GM18502 (cell line): ENCODE results near the gene IFITM2.
A peak's percentile ranks its signal among the peaks of the same experiment; 100 is the strongest.
"Not testable (repeated sequence)": the region's sequence is repeated elsewhere in the genome, so short reads cannot be mapped to it uniquely, and the experiment has no call there.

Source experiments
- ATAC-seq: cut with Tn5 transposase; IDR thresholded peaks from one replicate; pipeline ENCODE4 v1.9.1; 2021; ENCODE audit warnings: mild to moderate bottlenecking; ENCODE audit not compliant: unreplicated experiment, poor library complexity

Gene IFITM2

DNA sequence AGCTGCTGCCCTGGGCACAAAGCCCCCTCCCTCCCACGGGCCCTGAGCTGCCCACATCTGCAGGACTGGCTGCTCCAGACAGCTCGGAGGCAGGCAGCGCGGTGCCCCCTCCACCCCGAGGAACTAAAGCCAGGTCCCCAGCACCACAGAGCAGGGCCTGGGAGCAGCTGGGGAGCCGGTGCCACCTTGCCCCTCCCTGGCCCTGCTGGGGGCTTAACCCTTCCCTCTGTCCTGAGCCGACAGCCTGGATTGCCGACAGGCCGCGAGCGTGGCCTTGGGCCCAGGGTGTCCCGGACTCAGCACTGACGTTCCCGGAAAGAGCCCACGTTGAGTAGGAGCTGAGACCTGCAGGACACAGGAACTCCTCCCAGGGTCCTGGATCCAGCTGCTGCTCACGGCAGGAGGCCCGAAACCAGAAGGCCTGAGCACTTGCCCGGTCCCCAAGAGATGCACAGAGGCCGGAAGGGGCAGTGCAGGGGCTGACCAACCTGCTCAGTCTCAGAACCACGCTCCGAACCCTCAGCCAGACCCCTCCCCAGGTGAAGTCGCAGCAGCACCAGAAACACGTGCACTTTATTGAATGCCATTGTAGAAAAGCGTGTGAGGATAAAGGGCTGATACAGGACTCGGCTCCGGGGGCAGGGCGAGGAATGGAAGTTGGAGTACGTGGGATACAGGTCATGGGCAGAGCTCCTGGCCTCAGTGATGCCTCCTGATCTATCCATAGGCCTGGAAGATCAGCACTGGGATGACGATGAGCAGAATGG is 11.7 kb downstream of the IFITM2 start:
- not testable (repeated sequence) for ATAC-seq

DNA sequence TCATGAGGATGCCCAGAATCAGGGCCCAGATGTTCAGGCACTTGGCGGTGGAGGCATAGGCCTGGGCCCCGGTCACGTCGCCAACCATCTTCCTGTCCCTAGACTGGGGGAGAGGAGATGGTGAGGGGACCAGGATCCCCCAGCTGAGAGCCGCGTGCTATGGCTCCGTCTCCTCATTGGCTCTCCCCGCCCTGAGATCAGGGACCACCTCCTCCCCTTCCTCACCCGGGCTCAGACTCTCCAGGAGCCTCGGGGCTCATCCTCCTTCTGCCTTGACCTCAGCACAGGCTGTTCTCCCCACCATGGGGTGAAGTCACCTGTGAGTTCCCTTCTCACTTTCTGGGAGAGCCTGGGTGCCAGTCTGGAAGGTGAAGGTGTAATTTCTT is 12.3 kb downstream of the IFITM2 start:
- ATAC-seq = not testable (repeated sequence)

- ATAC-seq = no peak
These were observed 16.5 kb downstream of the IFITM2 start for GRCh38 chr11:324156-324555.

DNA sequence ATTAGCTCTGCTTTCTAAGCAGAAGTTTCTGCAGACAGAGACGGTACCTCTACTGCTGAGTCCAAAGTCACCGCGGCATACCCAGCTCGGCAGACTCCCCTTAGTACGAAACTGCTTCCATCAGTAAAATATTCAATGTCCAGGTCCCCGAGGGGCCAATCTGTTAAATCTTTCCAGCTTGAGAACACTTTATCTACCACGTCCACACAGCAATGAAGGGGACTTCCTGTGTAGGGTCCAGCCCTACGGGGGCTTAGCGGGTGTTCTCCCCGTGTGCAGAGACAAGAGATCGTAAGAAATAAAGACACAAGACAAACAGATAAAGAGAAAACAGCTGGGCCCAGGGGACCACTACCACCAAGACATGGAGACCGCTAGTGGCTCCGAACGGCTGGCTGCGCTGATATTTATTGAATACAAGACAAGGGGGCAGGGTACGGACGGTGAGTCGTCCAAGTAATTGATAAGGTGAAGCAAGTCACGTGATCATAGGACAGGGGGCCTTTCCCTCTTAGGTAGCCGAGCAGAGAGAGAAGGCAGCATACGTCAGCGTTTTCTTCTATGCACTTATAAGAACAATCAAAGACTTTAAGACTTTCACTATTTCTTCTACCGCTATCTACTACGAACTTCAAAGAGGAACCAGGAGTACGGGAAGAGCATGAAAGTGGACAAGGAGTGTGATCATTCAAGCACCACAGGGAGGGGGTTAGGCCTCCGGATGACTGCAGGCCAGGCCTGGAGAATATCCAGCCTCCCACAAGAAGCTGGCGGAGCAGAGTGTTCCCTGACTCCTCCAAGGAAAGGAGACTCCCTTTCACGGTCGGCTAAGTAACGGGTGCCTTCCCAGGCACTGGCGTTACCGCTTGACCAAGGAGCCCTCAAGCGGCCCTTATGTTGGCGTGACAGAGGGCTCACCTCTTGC is 17.2 kb downstream of the IFITM2 start:
- ATAC-seq = not testable (repeated sequence)

- ATAC-seq = no peak
These were observed 18.4 kb downstream of the IFITM2 start for GRCh38 chr11:325796-326591.

GRCh38 chr11:326592-326841 is 18.9 kb downstream of the IFITM2 start:
- ATAC-seq = no peak

DNA sequence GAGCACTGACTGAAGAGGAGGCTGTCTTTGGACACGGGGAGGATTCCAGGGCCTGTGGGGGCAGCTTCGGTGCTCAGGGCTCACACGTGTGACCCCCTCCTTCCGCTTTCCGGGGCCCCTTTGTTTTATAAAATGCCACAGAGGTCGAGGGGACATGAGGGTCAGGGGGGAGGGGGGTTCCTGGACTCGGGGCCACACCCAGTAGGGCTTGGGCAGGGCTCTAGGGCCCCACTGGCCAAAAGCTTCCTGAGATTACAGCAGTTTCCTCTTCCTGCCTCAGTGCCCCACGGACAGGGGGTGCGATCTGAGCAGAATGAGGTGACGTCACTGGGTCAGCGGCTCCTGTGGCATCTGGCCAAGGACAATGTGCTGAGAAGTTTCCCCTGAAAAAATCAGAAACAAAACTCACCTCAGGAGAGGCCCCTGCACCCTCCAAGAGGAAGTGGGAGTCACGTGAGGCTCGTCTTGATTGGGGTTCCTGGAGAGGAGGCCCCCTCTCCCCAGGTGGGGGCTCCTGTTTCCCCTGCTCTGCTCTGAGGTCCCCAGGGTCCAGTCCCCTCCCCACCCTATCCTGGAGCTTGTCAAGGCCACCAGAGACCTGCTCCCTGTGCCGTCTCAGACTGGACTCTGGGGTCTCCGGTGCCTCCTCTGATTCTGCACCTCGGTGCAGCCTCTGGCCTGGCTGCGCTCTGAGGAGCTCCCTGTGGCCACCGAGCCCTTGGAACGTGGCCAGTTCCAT is 19.4 kb downstream of the IFITM2 start:
- ATAC-seq = peak; percentile 74

- no peak for ATAC-seq
These were observed 19.9 kb downstream of the IFITM2 start for GRCh38 chr11:327581-327923.

DNA sequence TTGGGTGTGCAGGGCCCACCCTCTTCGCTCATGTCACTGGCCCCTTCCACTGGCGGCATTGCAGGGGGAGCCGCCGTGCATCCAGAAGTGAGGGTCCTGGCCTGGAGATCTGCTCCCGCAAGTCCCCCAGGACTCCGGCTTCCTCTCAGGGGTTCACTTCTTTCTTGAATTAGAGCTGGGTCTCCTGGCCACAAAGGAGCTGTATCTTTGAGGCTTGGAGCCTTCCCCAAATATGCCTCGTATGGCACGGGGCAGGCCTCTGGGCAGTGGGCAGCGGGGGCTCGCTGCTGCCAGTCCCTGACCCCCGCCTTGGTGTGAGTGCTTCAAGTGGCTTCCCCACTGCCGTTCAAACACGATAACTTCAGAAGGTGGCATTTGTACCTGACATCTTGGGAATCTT is 20.4 kb downstream of the IFITM2 start:
- no peak for ATAC-seq

DNA sequence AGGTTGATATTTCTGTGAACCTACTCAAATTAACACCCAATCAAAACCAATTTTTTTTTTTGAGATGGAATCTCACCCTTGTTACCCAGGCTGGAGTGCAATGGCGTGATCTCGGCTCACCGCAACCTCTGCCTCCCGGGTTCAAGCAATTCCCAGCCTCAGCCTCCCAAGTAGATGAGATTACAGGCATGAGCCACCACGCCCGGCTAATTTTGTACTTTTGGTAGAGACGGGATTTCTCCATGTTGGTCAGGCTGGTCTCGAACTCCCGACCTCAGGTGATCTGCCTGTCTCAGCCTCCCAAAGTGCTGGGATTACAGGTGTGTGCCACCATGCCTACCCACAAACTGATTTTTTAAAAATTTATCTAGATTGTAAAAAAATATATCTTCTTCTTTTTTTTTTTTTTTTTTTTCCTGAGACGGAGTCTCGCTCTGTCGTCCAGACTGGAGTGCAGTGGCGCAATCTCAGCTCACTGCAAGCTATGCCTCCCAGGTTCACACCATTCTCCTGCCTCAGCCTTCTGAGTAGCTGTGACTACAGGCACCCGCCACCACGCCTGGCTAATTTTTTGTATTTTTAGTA is 21.0 kb downstream of the IFITM2 start:
- not testable (repeated sequence) for ATAC-seq

GRCh38 chr11:329886-330253 is 22.3 kb downstream of the IFITM2 start:
- ATAC-seq = no peak

GRCh38 chr11:330307-330693 is 22.7 kb downstream of the IFITM2 start:
- ATAC-seq = no peak

GRCh38 chr11:330694-331357 is 23.2 kb downstream of the IFITM2 start:
- no peak for ATAC-seq

- no peak for ATAC-seq
These were observed 23.9 kb downstream of the IFITM2 start for GRCh38 chr11:331358-332060.

GRCh38 chr11:332651-333480 is 25.2 kb downstream of the IFITM2 start:
- no peak for ATAC-seq

DNA sequence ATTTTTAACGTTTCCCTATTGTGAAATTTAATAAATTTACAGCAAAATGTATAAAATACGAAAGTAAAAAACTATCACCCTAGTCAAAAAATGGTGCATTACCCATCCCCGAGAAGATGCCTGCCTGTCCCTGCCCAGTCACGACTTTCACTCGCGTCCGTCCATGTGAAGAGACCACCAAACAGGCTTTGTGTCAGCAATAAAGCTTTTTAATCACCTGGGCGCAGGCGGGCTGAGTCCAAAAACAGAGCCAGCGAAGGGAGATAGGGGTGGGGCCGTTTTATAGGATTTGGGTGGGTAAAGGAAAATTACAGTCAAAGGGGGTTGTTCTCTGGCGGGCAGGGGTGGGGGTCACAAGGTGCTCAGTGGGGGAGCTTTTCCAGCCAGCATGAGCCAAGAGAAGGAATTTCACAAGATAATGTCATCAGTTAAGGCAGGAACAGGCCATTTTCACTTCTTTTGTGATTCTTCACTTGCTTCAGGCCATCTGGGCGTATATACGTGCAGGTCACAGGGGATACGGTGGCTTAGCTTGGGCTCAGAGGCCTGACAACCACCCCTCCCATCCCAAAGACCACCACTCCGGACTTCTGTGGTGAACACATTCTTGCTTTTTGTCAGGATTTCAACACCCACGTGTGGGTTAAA is 26.1 kb downstream of the IFITM2 start:
- not testable (repeated sequence) for ATAC-seq

DNA sequence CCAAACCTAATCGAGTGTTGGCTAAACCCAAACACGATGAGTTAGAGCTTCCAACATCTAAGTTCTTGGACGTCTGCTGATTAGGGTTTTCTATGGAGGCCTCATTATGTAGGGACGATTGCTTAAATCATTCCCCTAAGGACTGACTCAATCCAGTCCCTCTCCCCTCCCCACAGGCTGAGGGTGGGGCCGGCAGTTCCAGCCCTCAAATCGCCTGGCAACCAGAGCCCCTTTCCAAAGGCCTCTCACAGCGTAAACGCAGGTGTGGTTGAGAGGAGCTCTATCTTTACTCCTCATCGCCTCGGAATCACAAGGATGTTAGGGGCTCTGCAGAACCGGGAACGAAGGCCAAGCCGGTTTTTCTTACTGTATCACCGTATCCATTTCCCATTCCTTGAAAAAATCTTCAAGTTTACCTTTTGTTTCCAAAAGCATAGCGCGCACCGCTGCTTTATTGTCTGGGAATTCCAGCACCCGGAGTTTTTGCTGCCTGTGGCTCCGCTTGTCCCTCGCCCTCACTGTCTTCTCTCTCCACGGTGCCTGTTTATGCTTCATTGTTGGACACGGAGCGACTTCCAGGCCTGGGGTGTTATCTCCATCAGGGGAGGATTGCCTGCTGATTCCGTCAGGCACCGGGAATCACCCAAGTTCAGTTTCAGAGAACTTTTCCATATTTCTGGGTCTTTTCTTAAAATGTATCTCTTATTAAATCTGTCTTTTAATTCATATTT is 26.8 kb downstream of the IFITM2 start:
- ATAC-seq = no peak
